ENCODE measurements around the gene ZNF618.

Gene ZNF618, protein sequence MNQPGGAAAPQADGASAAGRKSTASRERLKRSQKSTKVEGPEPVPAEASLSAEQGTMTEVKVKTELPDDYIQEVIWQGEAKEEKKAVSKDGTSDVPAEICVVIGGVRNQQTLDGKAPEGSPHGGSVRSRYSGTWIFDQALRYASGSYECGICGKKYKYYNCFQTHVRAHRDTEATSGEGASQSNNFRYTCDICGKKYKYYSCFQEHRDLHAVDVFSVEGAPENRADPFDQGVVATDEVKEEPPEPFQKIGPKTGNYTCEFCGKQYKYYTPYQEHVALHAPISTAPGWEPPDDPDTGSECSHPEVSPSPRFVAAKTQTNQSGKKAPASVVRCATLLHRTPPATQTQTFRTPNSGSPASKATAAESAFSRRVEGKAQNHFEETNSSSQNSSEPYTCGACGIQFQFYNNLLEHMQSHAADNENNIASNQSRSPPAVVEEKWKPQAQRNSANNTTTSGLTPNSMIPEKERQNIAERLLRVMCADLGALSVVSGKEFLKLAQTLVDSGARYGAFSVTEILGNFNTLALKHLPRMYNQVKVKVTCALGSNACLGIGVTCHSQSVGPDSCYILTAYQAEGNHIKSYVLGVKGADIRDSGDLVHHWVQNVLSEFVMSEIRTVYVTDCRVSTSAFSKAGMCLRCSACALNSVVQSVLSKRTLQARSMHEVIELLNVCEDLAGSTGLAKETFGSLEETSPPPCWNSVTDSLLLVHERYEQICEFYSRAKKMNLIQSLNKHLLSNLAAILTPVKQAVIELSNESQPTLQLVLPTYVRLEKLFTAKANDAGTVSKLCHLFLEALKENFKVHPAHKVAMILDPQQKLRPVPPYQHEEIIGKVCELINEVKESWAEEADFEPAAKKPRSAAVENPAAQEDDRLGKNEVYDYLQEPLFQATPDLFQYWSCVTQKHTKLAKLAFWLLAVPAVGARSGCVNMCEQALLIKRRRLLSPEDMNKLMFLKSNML

DNA sequence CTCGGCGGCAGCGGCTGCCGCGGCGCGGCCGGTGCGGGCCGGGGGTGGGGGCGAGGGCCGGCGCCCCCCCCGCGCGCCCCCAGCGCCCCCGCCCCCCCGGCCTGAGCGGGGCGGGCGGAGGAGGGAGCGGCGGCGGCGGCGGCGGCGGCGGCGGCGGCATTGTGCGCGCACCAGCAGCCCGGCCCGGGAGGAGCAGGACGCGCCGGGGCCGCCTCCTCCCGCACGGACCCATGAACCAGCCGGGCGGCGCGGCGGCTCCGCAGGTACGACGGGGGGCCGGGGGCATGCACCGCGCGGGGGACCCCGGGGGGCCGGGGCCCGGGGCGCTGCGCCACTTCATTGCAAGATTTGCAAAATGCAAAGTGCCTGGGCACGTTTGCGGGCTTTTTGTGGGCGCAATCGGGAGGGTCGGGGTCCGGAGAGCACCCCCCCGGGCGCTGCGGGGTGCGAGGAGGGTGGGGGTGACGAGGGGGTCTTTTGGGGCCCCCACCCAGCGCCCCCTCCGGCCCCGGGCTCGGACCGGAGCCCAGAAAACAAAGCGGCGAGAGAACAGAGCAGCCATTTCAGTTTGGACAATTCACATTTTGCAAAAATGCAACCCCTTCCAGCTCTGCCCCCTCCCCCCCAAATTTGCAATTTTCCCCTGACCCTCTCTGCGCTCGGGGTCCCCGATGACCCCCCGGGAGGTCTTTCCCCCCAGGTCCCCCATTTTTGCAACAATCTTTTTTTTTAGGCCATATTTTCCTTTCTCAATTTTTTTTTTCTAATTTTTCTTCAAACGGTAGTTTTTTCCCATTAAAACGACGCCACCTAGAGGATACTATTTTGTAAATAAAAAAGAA, at the start of gene ZNF618:
TSS of gene ZNF618 (plus strand) at position 159 of the 842 bp plus-strand sequence. CDS start at position 231, 72 bp downstream.
- H3K4me3 ChIP-seq (ENCODE audit: low read depth, low read length): peak within 1 kb of the TSS; percentile 75
- no peak for DNase-seq (ENCODE audit: low read depth)
- in situ Hi-C loops (cut with HindIII; ENCODE audit: low sequenced_read_pairs): no loop called here
- TF ChIP-seq, protein P1, sequence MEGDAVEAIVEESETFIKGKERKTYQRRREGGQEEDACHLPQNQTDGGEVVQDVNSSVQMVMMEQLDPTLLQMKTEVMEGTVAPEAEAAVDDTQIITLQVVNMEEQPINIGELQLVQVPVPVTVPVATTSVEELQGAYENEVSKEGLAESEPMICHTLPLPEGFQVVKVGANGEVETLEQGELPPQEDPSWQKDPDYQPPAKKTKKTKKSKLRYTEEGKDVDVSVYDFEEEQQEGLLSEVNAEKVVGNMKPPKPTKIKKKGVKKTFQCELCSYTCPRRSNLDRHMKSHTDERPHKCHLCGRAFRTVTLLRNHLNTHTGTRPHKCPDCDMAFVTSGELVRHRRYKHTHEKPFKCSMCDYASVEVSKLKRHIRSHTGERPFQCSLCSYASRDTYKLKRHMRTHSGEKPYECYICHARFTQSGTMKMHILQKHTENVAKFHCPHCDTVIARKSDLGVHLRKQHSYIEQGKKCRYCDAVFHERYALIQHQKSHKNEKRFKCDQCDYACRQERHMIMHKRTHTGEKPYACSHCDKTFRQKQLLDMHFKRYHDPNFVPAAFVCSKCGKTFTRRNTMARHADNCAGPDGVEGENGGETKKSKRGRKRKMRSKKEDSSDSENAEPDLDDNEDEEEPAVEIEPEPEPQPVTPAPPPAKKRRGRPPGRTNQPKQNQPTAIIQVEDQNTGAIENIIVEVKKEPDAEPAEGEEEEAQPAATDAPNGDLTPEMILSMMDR (IDR thresholded peaks at IDR 0.05; ENCODE audit: low read depth, low read length, missing control alignments): peak; percentile 15

DNA sequence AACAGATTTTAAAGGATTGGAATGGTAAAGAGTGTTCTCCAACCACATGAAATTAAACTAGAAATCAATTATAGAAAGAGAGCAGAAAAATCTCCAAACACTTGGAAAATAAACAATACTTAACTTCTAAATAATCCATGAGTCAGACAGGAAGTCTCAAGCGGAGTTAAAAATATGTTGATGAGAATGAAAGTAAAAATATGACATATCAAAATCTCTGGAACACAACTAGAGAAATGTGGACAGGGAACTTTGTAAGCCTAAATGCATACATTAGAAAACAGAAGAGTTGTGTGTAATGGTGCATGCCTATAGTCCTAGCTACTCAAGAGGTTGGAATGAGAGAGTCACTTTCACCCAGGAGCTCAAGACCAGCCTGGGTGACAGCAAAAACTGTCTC, 47.9 kb upstream of the ZNF618 start:
- DNase-seq (ENCODE audit: low read depth): no peak
- in situ Hi-C loops (cut with HindIII; ENCODE audit: low sequenced_read_pairs): no loop called here
- TF ChIP-seq, protein P1 (IDR thresholded peaks at IDR 0.05; ENCODE audit: low read depth, low read length, missing control alignments): no peak
- no peak overlapping the region for H3K4me3 ChIP-seq (ENCODE audit: low read depth, low read length)

DNA sequence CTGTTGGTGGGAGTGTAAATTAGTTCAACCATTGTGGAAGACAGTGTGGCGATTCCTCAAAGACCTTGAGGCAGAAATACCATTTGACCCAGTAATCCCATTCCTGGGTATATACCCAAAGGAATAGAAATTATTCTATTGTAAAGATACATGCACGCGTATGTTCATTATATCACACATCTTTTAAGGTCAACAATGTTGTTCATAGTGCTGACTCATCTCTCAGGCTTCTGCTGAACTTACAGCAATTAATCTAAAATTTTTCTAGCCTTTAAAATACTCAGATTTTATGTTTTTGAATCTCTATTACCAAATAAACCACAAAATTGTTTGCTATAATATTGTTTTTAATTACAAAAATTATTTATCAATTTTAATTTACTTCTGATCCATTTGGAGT, 38.8 kb upstream of the ZNF618 start:
- in situ Hi-C loops (cut with HindIII; ENCODE audit: low sequenced_read_pairs): no loop called here
- no peak for DNase-seq (ENCODE audit: low read depth)
- TF ChIP-seq, protein P1 (IDR thresholded peaks at IDR 0.05; ENCODE audit: low read depth, low read length, missing control alignments): no peak
- no peak overlapping the region for H3K4me3 ChIP-seq (ENCODE audit: low read depth, low read length)

DNA sequence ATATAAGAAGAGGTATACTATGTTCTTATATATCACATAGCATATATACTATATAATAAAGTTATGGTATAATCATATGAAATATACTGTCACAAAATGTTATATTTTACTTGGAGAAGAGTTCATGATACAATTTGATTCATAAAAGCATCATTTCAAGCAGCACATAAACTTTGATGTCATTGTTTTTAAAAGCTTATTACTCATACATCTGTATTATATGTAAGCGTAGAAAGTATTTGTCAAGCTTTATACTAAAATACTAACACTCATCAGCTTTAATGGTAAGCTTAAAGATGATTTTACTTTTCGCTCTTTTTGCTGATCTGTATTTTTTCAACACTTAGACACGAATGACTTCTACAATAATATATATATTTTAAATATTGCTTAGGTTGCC, 34.0 kb upstream of the ZNF618 start:
- TF ChIP-seq, protein P1 (IDR thresholded peaks at IDR 0.05; ENCODE audit: low read depth, low read length, missing control alignments): no peak
- DNase-seq (ENCODE audit: low read depth): no peak
- H3K4me3 ChIP-seq (ENCODE audit: low read depth, low read length): no peak overlapping the region
- in situ Hi-C loops (cut with HindIII; ENCODE audit: low sequenced_read_pairs): no loop called here

DNA sequence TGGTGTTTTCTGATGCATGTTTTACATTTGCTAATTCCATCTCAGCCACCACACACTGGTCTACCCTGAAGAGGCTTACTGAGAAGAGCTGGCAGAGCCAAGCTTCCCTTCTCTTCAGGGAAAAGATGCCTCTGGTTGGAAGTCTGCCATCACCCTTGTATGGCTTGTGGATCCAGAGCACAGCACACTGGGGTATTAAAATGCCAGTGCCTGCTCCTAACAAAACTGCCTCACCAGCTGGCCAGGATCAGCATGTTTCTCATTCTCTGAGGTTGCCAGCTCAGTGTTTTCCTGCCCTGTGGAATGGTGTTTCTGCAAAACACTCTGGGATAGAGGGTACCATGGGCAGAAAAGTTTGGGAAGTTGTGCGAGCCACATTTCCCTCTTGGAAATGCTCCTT, 31.6 kb upstream of the ZNF618 start:
- in situ Hi-C loops (cut with HindIII; ENCODE audit: low sequenced_read_pairs): no loop called here
- no peak overlapping the region for H3K4me3 ChIP-seq (ENCODE audit: low read depth, low read length)
- DNase-seq (ENCODE audit: low read depth): no peak
- TF ChIP-seq, protein P1 (IDR thresholded peaks at IDR 0.05; ENCODE audit: low read depth, low read length, missing control alignments): no peak

DNA sequence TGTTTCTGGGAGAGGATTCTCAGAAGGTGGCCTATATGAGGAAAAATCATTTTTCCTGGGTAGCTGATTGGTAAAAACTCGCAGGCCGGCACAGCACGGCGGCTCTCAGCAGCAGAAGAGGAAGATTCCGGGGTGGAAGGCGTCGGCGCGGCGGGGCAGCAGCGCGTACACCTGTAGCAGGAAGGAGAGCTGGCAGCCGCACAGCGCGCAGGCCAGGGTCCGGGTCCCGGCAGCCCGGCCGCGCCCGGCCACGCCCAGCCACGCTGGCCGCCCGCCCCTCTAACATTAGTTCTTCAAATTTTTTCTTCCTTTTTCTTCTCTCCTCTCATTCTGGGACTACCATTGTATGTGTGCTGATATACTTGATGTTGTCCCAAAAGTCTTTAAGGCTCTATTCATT, 24.8 kb upstream of the ZNF618 start:
- in situ Hi-C loops (cut with HindIII; ENCODE audit: low sequenced_read_pairs): no loop called here
- TF ChIP-seq, protein P1 (IDR thresholded peaks at IDR 0.05; ENCODE audit: low read depth, low read length, missing control alignments): no peak
- DNase-seq (ENCODE audit: low read depth): no peak
- no peak overlapping the region for H3K4me3 ChIP-seq (ENCODE audit: low read depth, low read length)

All from astrocyte of the cerebellum (primary cell).